GM12872 (cell line): ENCODE data around the gene TAL1.

Experiments
- TF ChIP-seq, protein P1 (sequence below): IDR thresholded peaks from 3 replicates; pipeline ENCODE4 v1.5.1; 2011; ENCODE audit warnings: low read depth, mild to moderate bottlenecking, low read length, moderate library complexity; ENCODE audit not compliant: insufficient read depth

TAL1 gene

GRCh38 chr1:47207803-47208373 lies 24.1 kb downstream of the TAL1 start:
- TF ChIP-seq, protein P1, sequence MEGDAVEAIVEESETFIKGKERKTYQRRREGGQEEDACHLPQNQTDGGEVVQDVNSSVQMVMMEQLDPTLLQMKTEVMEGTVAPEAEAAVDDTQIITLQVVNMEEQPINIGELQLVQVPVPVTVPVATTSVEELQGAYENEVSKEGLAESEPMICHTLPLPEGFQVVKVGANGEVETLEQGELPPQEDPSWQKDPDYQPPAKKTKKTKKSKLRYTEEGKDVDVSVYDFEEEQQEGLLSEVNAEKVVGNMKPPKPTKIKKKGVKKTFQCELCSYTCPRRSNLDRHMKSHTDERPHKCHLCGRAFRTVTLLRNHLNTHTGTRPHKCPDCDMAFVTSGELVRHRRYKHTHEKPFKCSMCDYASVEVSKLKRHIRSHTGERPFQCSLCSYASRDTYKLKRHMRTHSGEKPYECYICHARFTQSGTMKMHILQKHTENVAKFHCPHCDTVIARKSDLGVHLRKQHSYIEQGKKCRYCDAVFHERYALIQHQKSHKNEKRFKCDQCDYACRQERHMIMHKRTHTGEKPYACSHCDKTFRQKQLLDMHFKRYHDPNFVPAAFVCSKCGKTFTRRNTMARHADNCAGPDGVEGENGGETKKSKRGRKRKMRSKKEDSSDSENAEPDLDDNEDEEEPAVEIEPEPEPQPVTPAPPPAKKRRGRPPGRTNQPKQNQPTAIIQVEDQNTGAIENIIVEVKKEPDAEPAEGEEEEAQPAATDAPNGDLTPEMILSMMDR = no peak

DNA sequence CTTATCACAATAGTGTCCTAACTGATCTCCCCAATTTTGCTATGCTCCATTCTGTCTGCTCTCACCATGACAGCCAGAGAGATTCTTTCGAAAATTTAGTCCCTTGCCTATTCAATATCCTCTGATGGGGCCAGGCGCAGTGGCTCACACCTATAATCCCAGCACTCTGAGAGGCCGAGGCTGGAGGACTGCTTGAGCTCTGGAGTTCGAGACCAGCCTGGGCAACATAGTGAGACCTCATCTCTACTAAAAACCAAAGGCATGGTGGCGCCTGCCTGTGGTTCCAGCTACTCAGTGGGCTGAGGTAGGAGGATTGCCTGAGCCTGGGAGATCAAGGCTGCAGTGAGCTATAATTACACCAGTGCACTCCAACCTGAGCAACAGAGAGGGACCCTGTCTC lies 26.1 kb downstream of the TAL1 start:
- TF ChIP-seq, protein P1 = no peak

DNA sequence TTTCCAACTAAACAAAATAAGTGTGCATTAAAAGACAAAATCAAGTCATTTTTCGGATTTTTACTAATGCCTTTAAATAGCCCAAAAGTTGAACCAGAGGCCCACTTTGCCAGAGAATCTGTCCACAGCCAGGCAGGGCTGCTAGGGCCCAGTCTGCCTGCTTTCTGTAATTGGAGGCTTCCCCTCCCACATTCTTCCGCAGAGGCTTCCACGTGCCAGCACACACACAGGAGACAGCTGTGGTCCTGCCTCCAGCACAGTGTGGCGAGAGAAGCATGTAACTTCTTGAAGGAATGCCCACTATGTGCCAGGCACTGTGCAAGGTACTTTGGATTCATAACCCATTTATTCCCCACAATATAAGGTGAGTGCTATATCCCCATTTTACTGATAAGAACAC lies 30.8 kb downstream of the TAL1 start:
- TF ChIP-seq, protein P1 = no peak

GRCh38 chr1:47198214-47198613 lies 33.8 kb downstream of the TAL1 start:
- TF ChIP-seq, protein P1 = no peak

GRCh38 chr1:47196622-47197021 lies 35.4 kb downstream of the TAL1 start:
- TF ChIP-seq, protein P1 = no peak

DNA sequence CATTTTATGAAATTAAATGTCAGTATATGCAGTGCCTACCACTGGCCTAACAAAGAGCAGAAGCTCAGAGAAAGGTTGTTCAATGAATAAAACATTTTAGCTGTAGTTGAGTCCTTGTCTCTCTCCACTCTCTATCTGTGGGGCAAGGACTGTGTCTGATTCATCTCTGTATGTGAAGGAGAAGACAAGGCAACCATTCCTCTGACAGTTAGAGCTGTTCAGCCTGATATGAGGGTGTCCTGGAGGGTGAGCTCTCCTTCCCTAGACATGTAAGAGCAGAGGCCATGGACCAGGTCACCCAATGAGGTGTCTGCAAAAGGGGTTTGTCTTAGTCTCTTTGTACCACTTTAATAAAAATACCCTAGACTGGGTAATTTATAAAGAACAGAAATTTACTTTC lies 37.7 kb downstream of the TAL1 start:
- TF ChIP-seq, protein P1 = no peak

DNA sequence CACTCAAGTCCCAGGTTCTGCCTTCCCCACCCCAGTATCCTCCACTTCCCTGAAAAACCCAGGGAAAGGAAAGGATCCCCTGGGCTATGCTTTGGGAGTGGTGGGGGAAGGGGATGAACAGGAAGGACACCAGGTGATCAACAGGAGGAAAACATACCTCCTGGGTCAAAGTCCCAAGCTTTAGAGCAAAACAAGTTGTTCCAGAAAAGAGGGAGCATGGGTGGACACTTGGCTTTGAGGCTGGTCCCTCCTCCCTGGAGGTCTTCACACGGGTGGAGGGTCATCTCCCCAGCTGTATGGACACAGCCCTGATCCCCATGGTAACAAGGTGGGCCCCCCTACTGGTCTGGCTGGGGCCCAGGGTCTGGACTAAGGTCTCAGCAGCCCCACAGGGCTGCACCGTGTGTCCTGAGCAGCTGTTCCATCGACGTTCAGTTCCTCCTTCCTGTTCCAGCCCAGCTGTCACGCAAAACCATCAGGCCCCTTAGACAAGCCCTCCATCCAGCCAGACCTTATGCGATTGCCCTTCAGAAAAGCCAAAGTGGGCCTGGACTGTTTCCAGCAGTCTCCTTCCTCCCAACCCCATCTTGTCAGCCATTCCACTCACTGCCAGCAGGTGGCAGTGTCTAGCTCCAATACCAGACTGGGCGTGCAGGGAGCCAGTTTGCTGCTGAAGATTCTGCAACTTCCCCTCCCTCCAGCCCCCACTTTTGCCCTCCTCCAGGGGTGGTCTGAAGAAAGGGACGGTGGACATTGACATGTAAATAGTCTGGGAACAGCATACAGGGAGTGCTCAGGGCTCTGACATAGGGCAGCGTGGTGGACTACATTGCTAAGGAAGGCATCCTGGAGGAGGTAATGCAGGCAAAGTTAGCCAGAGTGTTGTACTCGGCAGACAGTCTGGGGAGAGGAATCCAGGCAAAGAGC lies 39.3 kb downstream of the TAL1 start:
- TF ChIP-seq, protein P1 = peak; percentile 99
